GM23338 (cell line): ENCODE measurements around the gene MEP1A. TPM values are rescaled to one million over a fixed set of nuclear protein-coding genes. Genes with fewer than 3 reads are reported as not detected.
A peak's percentile ranks its signal among the peaks of the same experiment; 100 is the strongest.
"Not testable (repeated sequence)": the region's sequence is repeated elsewhere in the genome, so short reads cannot be mapped to it uniquely, and the experiment has no call there.

Source experiments
- ATAC-seq: fragments of 200-7000 bp; cut with Tn5 transposase; 3 replicates; pipeline ENCODE4 v1.9.1; 2020
- DNase-seq: peaks from one replicate; pipeline ENCODE4 v3.0.0-alpha.2; 2015; ENCODE audit warnings: low spot score
- H2AFZ ChIP-seq: fragments of 200-600 bp; sonication (generic); 2 replicates; pipeline ENCODE4 v1.8.0; 2016; ENCODE audit warnings: antibody characterized with exemption, mild to moderate bottlenecking, moderate library complexity
- H3F3A ChIP-seq: fragments of 200-600 bp; sonication (generic); replicated peaks from 2 replicates; pipeline ENCODE4 v1.8.0; 2017; ENCODE audit warnings: antibody characterized with exemption, mixed run types, low read depth
- H3K27ac ChIP-seq: fragments of 200-600 bp; sonication (generic); 2 replicates; pipeline ENCODE4 v1.6.1; 2016; ENCODE audit warnings: low read depth
- H3K27me3 ChIP-seq: fragments of 200-600 bp; sonication (generic); 2 replicates; pipeline ENCODE4 v1.8.0; 2016; ENCODE audit warnings: mild to moderate bottlenecking, mixed run types, moderate library complexity; ENCODE audit not compliant: insufficient read depth
- H3K36me3 ChIP-seq: fragments of 200-600 bp; sonication (generic); 2 replicates; pipeline ENCODE4 v1.8.0; 2016; ENCODE audit warnings: mild to moderate bottlenecking; ENCODE audit not compliant: insufficient read depth
- H3K4me1 ChIP-seq: fragments of 200-600 bp; sonication (generic); 2 replicates; pipeline ENCODE4 v1.8.0; 2016; ENCODE audit warnings: mild to moderate bottlenecking, moderate library complexity; ENCODE audit not compliant: insufficient read depth
- H3K4me2 ChIP-seq: fragments of 200-600 bp; sonication (generic); 2 replicates; pipeline ENCODE4 v1.7.1; 2017; ENCODE audit warnings: mixed run types
- H3K4me3 ChIP-seq: fragments of 200-600 bp; sonication (generic); 2 replicates; pipeline ENCODE4 v1.6.1; 2016; ENCODE audit warnings: mixed run types
- H3K79me2 ChIP-seq: fragments of 200-600 bp; sonication (generic); replicated peaks from 2 replicates; pipeline ENCODE4 v1.8.0; 2017; ENCODE audit warnings: mild to moderate bottlenecking; ENCODE audit not compliant: insufficient read depth
- H3K9me2 ChIP-seq: fragments of 200-600 bp; sonication (generic); 2 replicates; pipeline ENCODE4 v1.8.0; 2017; ENCODE audit not compliant: insufficient read depth
- H4K20me1 ChIP-seq: fragments of 200-600 bp; sonication (generic); replicated peaks from 2 replicates; pipeline ENCODE4 v1.8.0; 2017; ENCODE audit warnings: mild to moderate bottlenecking; ENCODE audit not compliant: insufficient read depth
- H3K27ac Mint-ChIP-seq: 2 replicates; pipeline ENCODE4 v1.8.0; 2020; ENCODE audit warnings: inconsistent platforms, mild to moderate bottlenecking, moderate library complexity, mixed read lengths
- H3K27me3 Mint-ChIP-seq: 3 replicates; pipeline ENCODE4 v1.8.0; 2022; ENCODE audit warnings: low read depth, mild to moderate bottlenecking, moderate library complexity, mixed read lengths, inconsistent platforms; ENCODE audit not compliant: insufficient read depth, poor library complexity
- H3K36me3 Mint-ChIP-seq: 3 replicates; pipeline ENCODE4 v1.8.0; 2021; ENCODE audit warnings: low read depth, mild to moderate bottlenecking, inconsistent platforms, moderate library complexity, mixed read lengths
- H3K4me1 Mint-ChIP-seq: 3 replicates; pipeline ENCODE4 v1.8.0; 2020; ENCODE audit warnings: mild to moderate bottlenecking, inconsistent platforms, mixed read lengths
- H3K4me3 Mint-ChIP-seq: 3 replicates; pipeline ENCODE4 v1.8.0; 2021; ENCODE audit warnings: moderate library complexity, mild to moderate bottlenecking, inconsistent platforms, mixed read lengths
- H3K9me3 Mint-ChIP-seq: 3 replicates; pipeline ENCODE4 v1.8.0; 2020; ENCODE audit warnings: moderate library complexity, mild to moderate bottlenecking, inconsistent platforms, mixed read lengths
- CREB1 ChIP-seq: fragments of 250-450 bp; sonication (Bioruptor Pico); IDR thresholded peaks from 2 replicates; pipeline ENCODE4 v1.5.0; 2020; ENCODE audit warnings: low read depth, mild to moderate bottlenecking, moderate library complexity
- ETS1 ChIP-seq: IDR thresholded peaks from 2 replicates; pipeline ENCODE4 v1.6.1; 2016; ENCODE audit warnings: antibody characterized with exemption
- EZH2 ChIP-seq: fragments of 200-600 bp; sonication (generic); IDR thresholded peaks from one replicate; pipeline ENCODE4 v1.8.0; 2017; ENCODE audit warnings: antibody characterized with exemption, mild to moderate bottlenecking, low read depth; ENCODE audit not compliant: unreplicated experiment
- EZH2phosphoT487 ChIP-seq: fragments of 200-600 bp; sonication (generic); IDR thresholded peaks from one replicate; pipeline ENCODE4 v1.8.1; 2018; ENCODE audit warnings: antibody characterized with exemption; ENCODE audit not compliant: unreplicated experiment
- JUNB ChIP-seq: IDR thresholded peaks from one replicate; pipeline ENCODE4 v1.6.1; 2016; ENCODE audit warnings: antibody characterized with exemption; ENCODE audit not compliant: unreplicated experiment
- NANOG ChIP-seq: IDR thresholded peaks from 2 replicates; pipeline ENCODE4 v1.6.1; 2016; ENCODE audit warnings: antibody characterized with exemption, borderline replicate concordance
- POLR2AphosphoS5 ChIP-seq: IDR thresholded peaks from 2 replicates; pipeline ENCODE4 v1.6.1; 2016; ENCODE audit warnings: antibody characterized with exemption, low read depth
- STAT1 ChIP-seq: IDR thresholded peaks from one replicate; pipeline ENCODE4 v1.6.1; 2016; ENCODE audit warnings: antibody characterized with exemption; ENCODE audit not compliant: unreplicated experiment
- ZNF331 ChIP-seq: fragments of 250-450 bp; sonication (Bioruptor Pico); IDR thresholded peaks from 2 replicates; pipeline ENCODE4 v1.5.0; 2020; ENCODE audit warnings: low read depth, mild to moderate bottlenecking, moderate library complexity
- polyA plus RNA-seq: library from polyadenylated mRNA; unstranded; fragments of >200 nt; fragmentation: Nextera tagmentation; extraction: Ambion mirVana; gene quantifications from 2 replicates; pipeline ENCODE4 v1.2.1, GENCODE V29; 2016
- total RNA-seq: library from RNA; depleted of rRNA; stranded (reverse); fragments of >200 nt; shearing (Covaris generic); gene quantifications from 2 replicates; pipeline ENCODE4 v1.2.3, GENCODE V29; 2014
- TF ChIP-seq, protein P1 (sequence below): fragments of 250-450 bp; sonication (Bioruptor Pico); IDR thresholded peaks from 2 replicates; pipeline ENCODE4 v1.5.0; 2020; ENCODE audit warnings: mild to moderate bottlenecking, moderate library complexity

Gene MEP1A
- total and polyA plus RNA-seq, 2 experiments from 2014 or later = not detected

- H3K9me2 ChIP-seq, H3F3A ChIP-seq, H3K27ac ChIP-seq, H3K27me3 Mint-ChIP-seq, H3K4me1 Mint-ChIP-seq, H3K27ac Mint-ChIP-seq, H3K36me3 ChIP-seq, H4K20me1 ChIP-seq, H3K79me2 ChIP-seq, H3K4me2 ChIP-seq, H3K4me3 Mint-ChIP-seq, ATAC-seq, H3K36me3 Mint-ChIP-seq, H3K27me3 ChIP-seq, DNase-seq, H3K4me1 ChIP-seq, H3K4me3 ChIP-seq, H3K9me3 Mint-ChIP-seq: not testable (repeated sequence)
- peak overlapping the region; percentile 33; the same call in 1 of the 2 replicates for H2AFZ ChIP-seq
Observed at GRCh38 chr6:46764280-46764679, 28.9 kb upstream of the MEP1A start.

DNA sequence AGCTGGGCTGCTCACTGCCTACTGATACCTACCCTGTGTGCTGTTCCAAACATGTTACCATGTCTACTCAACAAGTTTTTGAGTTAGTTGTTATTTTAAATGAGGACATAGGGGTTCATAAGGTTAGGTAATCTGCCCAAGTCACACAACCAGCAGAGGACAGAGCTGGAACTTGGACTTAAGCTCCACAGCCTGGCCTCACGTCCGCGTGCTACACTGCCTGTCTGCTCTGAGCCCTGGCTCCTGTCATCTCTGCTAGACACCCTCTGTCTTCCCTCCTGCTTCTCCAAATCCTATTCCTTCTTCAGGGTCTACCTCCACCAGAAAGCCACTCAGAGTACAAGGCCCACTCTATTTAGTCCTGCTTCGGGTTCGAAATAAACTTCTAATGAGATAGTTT is 28.2 kb upstream of the MEP1A start:
- no peaks in the 10 kb centered on the region for H3K4me1 ChIP-seq
- TF ChIP-seq CREB1 = no peak
- Mint-ChIP-seq H3K4me1 (no peaks in the 10 kb centered on the region), H3K36me3 (no peaks in the 10 kb centered on the region; the same call in 2 of the 3 replicates), H3K4me3 (no peak overlapping the region), H3K27me3 (peaks cover 2% of the 10 kb centered on the region), H3K9me3 (peaks cover 3% of the 10 kb centered on the region; the same call in 1 of the 3 replicates), H3K27ac (no peak overlapping the region)
- H3K27me3 ChIP-seq = no peaks in the 10 kb centered on the region
- H3K4me3 ChIP-seq = no peak overlapping the region
- H3K79me2 ChIP-seq = no peaks in the 10 kb centered on the region
- H2AFZ ChIP-seq = no peak overlapping the region
- no peaks in the 10 kb centered on the region for H3K9me2 ChIP-seq
- H3K4me2 ChIP-seq = no peak overlapping the region
- DNase-seq = no peak
- no peaks in the 10 kb centered on the region for H3F3A ChIP-seq
- ATAC-seq = no peak
- H4K20me1 ChIP-seq = no peaks in the 10 kb centered on the region
- no peaks in the 10 kb centered on the region for H3K36me3 ChIP-seq
- H3K27ac ChIP-seq = no peak overlapping the region

- H3F3A ChIP-seq = no peaks in the 10 kb centered on the region
- no peak overlapping the region for H2AFZ ChIP-seq
- no peak overlapping the region for H3K4me3 Mint-ChIP-seq
- no peak for DNase-seq
- no peak overlapping the region for H3K4me2 ChIP-seq
- no peak overlapping the region for H3K27ac ChIP-seq
- no peaks in the 10 kb centered on the region for H3K27me3 ChIP-seq
- H3K79me2 ChIP-seq = no peaks in the 10 kb centered on the region
- no peak overlapping the region for H3K4me3 ChIP-seq
- no peak for ATAC-seq
- no peak overlapping the region for H3K27ac Mint-ChIP-seq
- no peaks in the 10 kb centered on the region for H3K4me1 Mint-ChIP-seq
- no peaks in the 10 kb centered on the region for H3K36me3 ChIP-seq
- H3K27me3 Mint-ChIP-seq = peaks cover 1% of the 10 kb centered on the region
- H4K20me1 ChIP-seq = no peaks in the 10 kb centered on the region
- H3K36me3 Mint-ChIP-seq = no peaks in the 10 kb centered on the region; the same call in 1 of the 3 replicates
- peaks cover 3% of the 10 kb centered on the region; the same call in 1 of the 3 replicates for H3K9me3 Mint-ChIP-seq
- H3K4me1 ChIP-seq = no peaks in the 10 kb centered on the region
- peaks cover 9% of the 10 kb centered on the region; the same call in 1 of the 2 replicates for H3K9me2 ChIP-seq
- no peak for TF ChIP-seq NANOG
- TF ChIP-seq POLR2AphosphoS5 = no peak
- no peak for TF ChIP-seq ETS1
- no peak for TF ChIP-seq STAT1
- no peak for TF ChIP-seq EZH2phosphoT487
- no peak for TF ChIP-seq JUNB
- TF ChIP-seq, protein P1, sequence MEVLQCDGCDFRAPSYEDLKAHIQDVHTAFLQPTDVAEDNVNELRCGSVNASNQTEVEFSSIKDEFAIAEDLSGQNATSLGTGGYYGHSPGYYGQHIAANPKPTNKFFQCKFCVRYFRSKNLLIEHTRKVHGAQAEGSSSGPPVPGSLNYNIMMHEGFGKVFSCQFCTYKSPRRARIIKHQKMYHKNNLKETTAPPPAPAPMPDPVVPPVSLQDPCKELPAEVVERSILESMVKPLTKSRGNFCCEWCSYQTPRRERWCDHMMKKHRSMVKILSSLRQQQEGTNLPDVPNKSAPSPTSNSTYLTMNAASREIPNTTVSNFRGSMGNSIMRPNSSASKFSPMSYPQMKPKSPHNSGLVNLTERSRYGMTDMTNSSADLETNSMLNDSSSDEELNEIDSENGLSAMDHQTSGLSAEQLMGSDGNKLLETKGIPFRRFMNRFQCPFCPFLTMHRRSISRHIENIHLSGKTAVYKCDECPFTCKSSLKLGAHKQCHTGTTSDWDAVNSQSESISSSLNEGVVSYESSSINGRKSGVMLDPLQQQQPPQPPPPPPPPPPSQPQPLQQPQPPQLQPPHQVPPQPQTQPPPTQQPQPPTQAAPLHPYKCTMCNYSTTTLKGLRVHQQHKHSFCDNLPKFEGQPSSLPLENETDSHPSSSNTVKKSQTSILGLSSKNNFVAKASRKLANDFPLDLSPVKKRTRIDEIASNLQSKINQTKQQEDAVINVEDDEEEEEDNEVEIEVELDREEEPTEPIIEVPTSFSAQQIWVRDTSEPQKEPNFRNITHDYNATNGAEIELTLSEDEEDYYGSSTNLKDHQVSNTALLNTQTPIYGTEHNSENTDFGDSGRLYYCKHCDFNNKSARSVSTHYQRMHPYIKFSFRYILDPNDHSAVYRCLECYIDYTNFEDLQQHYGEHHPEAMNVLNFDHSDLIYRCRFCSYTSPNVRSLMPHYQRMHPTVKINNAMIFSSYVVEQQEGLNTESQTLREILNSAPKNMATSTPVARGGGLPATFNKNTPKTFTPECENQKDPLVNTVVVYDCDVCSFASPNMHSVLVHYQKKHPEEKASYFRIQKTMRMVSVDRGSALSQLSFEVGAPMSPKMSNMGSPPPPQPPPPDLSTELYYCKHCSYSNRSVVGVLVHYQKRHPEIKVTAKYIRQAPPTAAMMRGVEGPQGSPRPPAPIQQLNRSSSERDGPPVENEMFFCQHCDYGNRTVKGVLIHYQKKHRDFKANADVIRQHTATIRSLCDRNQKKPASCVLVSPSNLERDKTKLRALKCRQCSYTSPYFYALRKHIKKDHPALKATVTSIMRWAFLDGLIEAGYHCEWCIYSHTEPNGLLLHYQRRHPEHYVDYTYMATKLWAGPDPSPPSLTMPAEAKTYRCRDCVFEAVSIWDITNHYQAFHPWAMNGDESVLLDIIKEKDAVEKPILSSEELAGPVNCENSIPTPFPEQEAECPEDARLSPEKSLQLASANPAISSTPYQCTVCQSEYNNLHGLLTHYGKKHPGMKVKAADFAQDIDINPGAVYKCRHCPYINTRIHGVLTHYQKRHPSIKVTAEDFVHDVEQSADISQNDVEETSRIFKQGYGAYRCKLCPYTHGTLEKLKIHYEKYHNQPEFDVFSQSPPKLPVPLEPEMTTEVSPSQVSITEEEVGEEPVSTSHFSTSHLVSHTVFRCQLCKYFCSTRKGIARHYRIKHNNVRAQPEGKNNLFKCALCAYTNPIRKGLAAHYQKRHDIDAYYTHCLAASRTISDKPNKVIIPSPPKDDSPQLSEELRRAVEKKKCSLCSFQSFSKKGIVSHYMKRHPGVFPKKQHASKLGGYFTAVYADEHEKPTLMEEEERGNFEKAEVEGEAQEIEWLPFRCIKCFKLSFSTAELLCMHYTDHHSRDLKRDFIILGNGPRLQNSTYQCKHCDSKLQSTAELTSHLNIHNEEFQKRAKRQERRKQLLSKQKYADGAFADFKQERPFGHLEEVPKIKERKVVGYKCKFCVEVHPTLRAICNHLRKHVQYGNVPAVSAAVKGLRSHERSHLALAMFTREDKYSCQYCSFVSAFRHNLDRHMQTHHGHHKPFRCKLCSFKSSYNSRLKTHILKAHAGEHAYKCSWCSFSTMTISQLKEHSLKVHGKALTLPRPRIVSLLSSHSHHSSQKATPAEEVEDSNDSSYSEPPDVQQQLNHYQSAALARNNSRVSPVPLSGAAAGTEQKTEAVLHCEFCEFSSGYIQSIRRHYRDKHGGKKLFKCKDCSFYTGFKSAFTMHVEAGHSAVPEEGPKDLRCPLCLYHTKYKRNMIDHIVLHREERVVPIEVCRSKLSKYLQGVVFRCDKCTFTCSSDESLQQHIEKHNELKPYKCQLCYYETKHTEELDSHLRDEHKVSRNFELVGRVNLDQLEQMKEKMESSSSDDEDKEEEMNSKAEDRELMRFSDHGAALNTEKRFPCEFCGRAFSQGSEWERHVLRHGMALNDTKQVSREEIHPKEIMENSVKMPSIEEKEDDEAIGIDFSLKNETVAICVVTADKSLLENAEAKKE = no peak
- no peak for TF ChIP-seq CREB1
- no peak for TF ChIP-seq ZNF331
- no peak for TF ChIP-seq EZH2
Observed at GRCh38 chr6:46772016-46772415, 21.2 kb upstream of the MEP1A start.
